SK-N-SH (cell line): ENCODE data around the gene SLC5A3. TPM values are rescaled to one million over a fixed set of nuclear protein-coding genes. Genes with fewer than 3 reads are reported as not detected.

Source experiments
- CTCF ChIA-PET: fragments of 300-600, 350-600 bp; formaldehyde crosslinking; extraction: SDS; loops from one replicate; lab custom pipeline; 2021; lab: Yijun Ruan, JAX
- POLR2A ChIA-PET: fragments of 350-600 bp; sonication (Branson Sonifier 250); formaldehyde crosslinking; extraction: SDS; loops from one replicate; lab custom pipeline; 2020; ENCODE audit warnings: antibody characterized with exemption, inconsistent platforms; lab: Yijun Ruan, JAX
- DNase-seq: peaks from one replicate; pipeline ENCODE4 v3.0.0; 2012
- H2AFZ ChIP-seq: fragments of 200-600 bp; sonication (generic); 2 replicates; pipeline ENCODE4 v1.8.1; 2016; ENCODE audit warnings: antibody characterized with exemption, mild to moderate bottlenecking, low read depth
- H3F3A ChIP-seq: fragments of 200-600 bp; sonication (generic); replicated peaks from 2 replicates; pipeline ENCODE3; 2016; ENCODE audit warnings: antibody characterized with exemption, mild to moderate bottlenecking; ENCODE audit not compliant: insufficient read depth
- H3K27ac ChIP-seq, 2 experiments: fragments of 200-500 bp in 1 of 2; fragments of 200-600 bp in 1 of 2; sonication (Bioruptor generic) in 1 of 2; sonication (generic), shearing (Covaris generic) in 1 of 2; 2 replicates each; pipeline versions ENCODE4 v1.5.1 to v1.6.1; 2014 to 2016; ENCODE audit warnings: low read depth in 2 of 2, inconsistent platforms in 1 of 2, low read length in 1 of 2, mild to moderate bottlenecking in 1 of 2, mixed read lengths in 1 of 2
- H3K27me3 ChIP-seq: fragments of 200-600 bp; sonication (generic), shearing (Covaris generic); 2 replicates; pipeline ENCODE4 v1.6.1; 2016; ENCODE audit warnings: mixed run types; ENCODE audit not compliant: insufficient read depth
- H3K36me3 ChIP-seq, 2 experiments: fragments of 200-500 bp in 1 of 2; fragments of 200-600 bp in 1 of 2; sonication (Bioruptor generic) in 1 of 2; sonication (generic) in 1 of 2; replicated peaks in 1 of 2; 2 replicates each; pipeline versions ENCODE3 to v1.5.1; 2014 to 2016; ENCODE audit warnings: low read length in 1 of 2, mild to moderate bottlenecking in 1 of 2; ENCODE audit not compliant: insufficient read depth in 2 of 2, control insufficient read depth in 1 of 2
- H3K4me1 ChIP-seq, 2 experiments: fragments of 200-500 bp in 1 of 2; fragments of 200-600 bp in 1 of 2; sonication (Bioruptor generic) in 1 of 2; sonication (generic), shearing (Covaris generic) in 1 of 2; 2 replicates each; pipeline versions ENCODE4 v1.5.1 to v1.6.1; 2014 to 2016; ENCODE audit warnings: low read depth in 1 of 2, low read length in 1 of 2, mixed run types in 1 of 2; ENCODE audit not compliant: insufficient read depth in 2 of 2, control insufficient read depth in 1 of 2
- H3K4me2 ChIP-seq: fragments of 200-600 bp; sonication (generic), shearing (Covaris generic); 2 replicates; pipeline ENCODE4 v1.6.1; 2017; ENCODE audit warnings: mixed run types
- H3K4me3 ChIP-seq, 2 experiments: fragments of 200-500 bp in 1 of 2; fragments of 200-600 bp in 1 of 2; sonication (Bioruptor generic) in 1 of 2; sonication (generic), shearing (Covaris generic) in 1 of 2; 2 replicates each; pipeline versions ENCODE4 v1.5.1 to v1.8.1; 2014 to 2016; ENCODE audit warnings: low read depth in 2 of 2, inconsistent platforms in 1 of 2, low read length in 1 of 2, mild to moderate bottlenecking in 1 of 2, mixed read lengths in 1 of 2, moderate library complexity in 1 of 2
- H3K79me2 ChIP-seq: fragments of 200-600 bp; sonication (generic); 2 replicates; pipeline ENCODE4 v1.8.1; 2017; ENCODE audit warnings: mild to moderate bottlenecking; ENCODE audit not compliant: insufficient read depth
- H3K9ac ChIP-seq: fragments of 200-600 bp; sonication (generic); 2 replicates; pipeline ENCODE4 v1.6.1; 2017; ENCODE audit warnings: mixed run types
- H3K9me2 ChIP-seq: fragments of 200-600 bp; sonication (generic); 2 replicates; pipeline ENCODE4 v1.6.1; 2017; ENCODE audit warnings: mixed run types
- H3K9me3 ChIP-seq: fragments of 200-600 bp; sonication (generic); 2 replicates; pipeline ENCODE4 v1.6.1; 2017; ENCODE audit warnings: mixed run types, mild to moderate bottlenecking, moderate library complexity
- H4K20me1 ChIP-seq: fragments of 200-600 bp; sonication (generic); 2 replicates; pipeline ENCODE4 v1.6.1; 2017; ENCODE audit warnings: mild to moderate bottlenecking, mixed run types; ENCODE audit not compliant: insufficient read depth
- ELF1 ChIP-seq: IDR thresholded peaks from 2 replicates; pipeline ENCODE4 v1.4.0; 2012
- FOXJ3 ChIP-seq: sonication (generic); formaldehyde crosslinking; IDR thresholded peaks from 2 replicates; pipeline ENCODE4 v1.5.1; 2020; ENCODE audit warnings: mild to moderate bottlenecking, missing genetic modification reagents
- JUND ChIP-seq: IDR thresholded peaks from 2 replicates; pipeline ENCODE4 v1.4.0; 2012
- MEF2A ChIP-seq: IDR thresholded peaks from 2 replicates; pipeline ENCODE4 v1.4.0; 2012; ENCODE audit warnings: low read depth, borderline replicate concordance
- NFIC ChIP-seq: IDR thresholded peaks from 2 replicates; pipeline ENCODE4 v1.4.0; 2012; ENCODE audit warnings: borderline replicate concordance
- POLR2AphosphoS5 ChIP-seq: IDR thresholded peaks from 2 replicates; pipeline ENCODE4 v1.6.1; 2012; ENCODE audit warnings: low read depth, low read length
- RAD21 ChIP-seq: IDR thresholded peaks from 2 replicates; pipeline ENCODE4 v1.6.1; 2012; ENCODE audit warnings: mild to moderate bottlenecking, low read length
- RCOR1 ChIP-seq: fragments of 150-350 bp; IDR thresholded peaks from 2 replicates; pipeline ENCODE4 v1.6.1; 2017; ENCODE audit warnings: antibody characterized with exemption, low read length
- RXRA ChIP-seq: IDR thresholded peaks from 2 replicates; pipeline ENCODE4 v1.4.0; 2012; ENCODE audit warnings: low read depth, mild to moderate bottlenecking, borderline replicate concordance
- SIN3A ChIP-seq: IDR thresholded peaks from 2 replicates; pipeline ENCODE4 v1.6.1; 2012; ENCODE audit warnings: low read depth, mild to moderate bottlenecking, low read length, moderate library complexity, borderline replicate concordance
- SMC3 ChIP-seq: IDR thresholded peaks from 2 replicates; pipeline ENCODE4 v1.6.1; 2012; ENCODE audit warnings: low read depth, low read length, improper control_type of control experiment
- TAF1 ChIP-seq: IDR thresholded peaks from 2 replicates; pipeline ENCODE4 v1.6.1; 2012; ENCODE audit warnings: low read depth, mild to moderate bottlenecking, low read length, moderate library complexity, borderline replicate concordance
- YY1 ChIP-seq: IDR thresholded peaks from 2 replicates; pipeline ENCODE4 v1.4.0; 2012; ENCODE audit warnings: low read depth, mild to moderate bottlenecking
- WGBS: methylation state at CpG from one replicate; pipeline ENCODE4 v1.1.6; 2017; ENCODE audit warnings: low lambda C conversion rate; 5-methylcytosine and 5-hydroxymethylcytosine counted together
- polyA plus RNA-seq, 3 experiments: library from polyadenylated mRNA; depleted of rRNA; stranded (reverse); fragments of >200 nt; gene quantifications; 2 replicates each; pipeline ENCODE4 v1.2.3, GENCODE V29; 2012
- TF ChIP-seq, protein P1 (sequence below): IDR thresholded peaks from 2 replicates; pipeline ENCODE4 v1.4.0; 2012; ENCODE audit warnings: low read depth, borderline replicate concordance
- TF ChIP-seq, protein P2 (sequence below): fragments of 200-600 bp; sonication (generic); IDR thresholded peaks from 2 replicates; pipeline ENCODE4 v1.6.1; 2017; ENCODE audit warnings: antibody characterized with exemption, mild to moderate bottlenecking, moderate library complexity
- TF ChIP-seq, protein P3 (sequence below): IDR thresholded peaks from 2 replicates; pipeline ENCODE4 v1.4.0; 2012; ENCODE audit warnings: low read depth, borderline replicate concordance
- TF ChIP-seq, protein P4 (sequence below): IDR thresholded peaks from 2 replicates; pipeline ENCODE4 v1.6.1; 2012; ENCODE audit warnings: mild to moderate bottlenecking, low read depth, low read length, moderate library complexity

Gene SLC5A3
- polyA plus RNA-seq, 1 of the 3 experiments (the other 2 are of a cell fraction), result 3.0 TPM

DNA sequence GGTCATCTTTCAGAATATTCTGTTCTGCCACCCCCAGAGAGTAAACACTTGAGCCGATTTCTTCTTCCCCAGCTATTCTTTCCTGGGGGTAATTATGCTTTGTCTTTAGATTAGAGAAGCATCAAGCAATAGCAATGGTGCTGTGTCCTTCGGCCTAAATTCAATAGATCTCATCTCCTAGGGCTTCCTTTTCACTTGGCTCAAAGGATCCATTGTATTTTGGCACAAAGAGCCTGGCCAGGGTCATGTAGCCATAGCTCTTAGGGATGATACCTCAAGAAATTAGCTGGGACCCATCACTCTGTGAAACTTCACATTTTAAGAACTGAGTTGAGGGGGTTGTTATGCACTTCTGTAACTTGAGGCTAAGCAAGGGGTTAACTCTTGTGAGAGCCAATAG, 27.0 kb downstream of the SLC5A3 start:
- no peak overlapping the region for H3K4me3 ChIP-seq
- no peaks in the 10 kb centered on the region for H3K27me3 ChIP-seq
- CTCF ChIA-PET, result interaction anchor here (0.9 to 2.0 kb wide), 4 partner anchors 8 to 177 kb away, joined by 3 to 11 read pairs (median 3); no protein-coding TSS in a partner anchor
- H3F3A ChIP-seq, result peaks cover 1% of the 10 kb centered on the region
- peaks cover 0 to 3% of the 10 kb centered on the region in 2 experiments; a peak in 2 of 4 replicates for H3K4me1 ChIP-seq
- DNase-seq, result no peak
- POLR2A ChIA-PET, result no interaction called here
- H3K36me3 ChIP-seq, result peaks cover 26 to 49% of the 10 kb centered on the region in 2 experiments
- 93% methylated on average over 2 of the region's 2 CpGs for WGBS
- H3K27ac ChIP-seq, result no peak overlapping the region
- TF ChIP-seq TAF1 (no peak), POLR2AphosphoS5 (no peak), MEF2A (no peak), ELF1 (no peak), FOXJ3 (CRISPR knock-in tag) (no peak), RXRA (no peak)
- TF ChIP-seq, protein P1, sequence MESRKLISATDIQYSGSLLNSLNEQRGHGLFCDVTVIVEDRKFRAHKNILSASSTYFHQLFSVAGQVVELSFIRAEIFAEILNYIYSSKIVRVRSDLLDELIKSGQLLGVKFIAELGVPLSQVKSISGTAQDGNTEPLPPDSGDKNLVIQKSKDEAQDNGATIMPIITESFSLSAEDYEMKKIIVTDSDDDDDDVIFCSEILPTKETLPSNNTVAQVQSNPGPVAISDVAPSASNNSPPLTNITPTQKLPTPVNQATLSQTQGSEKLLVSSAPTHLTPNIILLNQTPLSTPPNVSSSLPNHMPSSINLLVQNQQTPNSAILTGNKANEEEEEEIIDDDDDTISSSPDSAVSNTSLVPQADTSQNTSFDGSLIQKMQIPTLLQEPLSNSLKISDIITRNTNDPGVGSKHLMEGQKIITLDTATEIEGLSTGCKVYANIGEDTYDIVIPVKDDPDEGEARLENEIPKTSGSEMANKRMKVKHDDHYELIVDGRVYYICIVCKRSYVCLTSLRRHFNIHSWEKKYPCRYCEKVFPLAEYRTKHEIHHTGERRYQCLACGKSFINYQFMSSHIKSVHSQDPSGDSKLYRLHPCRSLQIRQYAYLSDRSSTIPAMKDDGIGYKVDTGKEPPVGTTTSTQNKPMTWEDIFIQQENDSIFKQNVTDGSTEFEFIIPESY, result no peak
- TF ChIP-seq, protein P2, sequence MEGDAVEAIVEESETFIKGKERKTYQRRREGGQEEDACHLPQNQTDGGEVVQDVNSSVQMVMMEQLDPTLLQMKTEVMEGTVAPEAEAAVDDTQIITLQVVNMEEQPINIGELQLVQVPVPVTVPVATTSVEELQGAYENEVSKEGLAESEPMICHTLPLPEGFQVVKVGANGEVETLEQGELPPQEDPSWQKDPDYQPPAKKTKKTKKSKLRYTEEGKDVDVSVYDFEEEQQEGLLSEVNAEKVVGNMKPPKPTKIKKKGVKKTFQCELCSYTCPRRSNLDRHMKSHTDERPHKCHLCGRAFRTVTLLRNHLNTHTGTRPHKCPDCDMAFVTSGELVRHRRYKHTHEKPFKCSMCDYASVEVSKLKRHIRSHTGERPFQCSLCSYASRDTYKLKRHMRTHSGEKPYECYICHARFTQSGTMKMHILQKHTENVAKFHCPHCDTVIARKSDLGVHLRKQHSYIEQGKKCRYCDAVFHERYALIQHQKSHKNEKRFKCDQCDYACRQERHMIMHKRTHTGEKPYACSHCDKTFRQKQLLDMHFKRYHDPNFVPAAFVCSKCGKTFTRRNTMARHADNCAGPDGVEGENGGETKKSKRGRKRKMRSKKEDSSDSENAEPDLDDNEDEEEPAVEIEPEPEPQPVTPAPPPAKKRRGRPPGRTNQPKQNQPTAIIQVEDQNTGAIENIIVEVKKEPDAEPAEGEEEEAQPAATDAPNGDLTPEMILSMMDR, result no peak
- no peaks in the 10 kb centered on the region for H3K9me3 ChIP-seq
- no peak overlapping the region for H2AFZ ChIP-seq
- H3K79me2 ChIP-seq, result peaks cover 94% of the 10 kb centered on the region
- peaks cover 39% of the 10 kb centered on the region for H4K20me1 ChIP-seq
- no peaks in the 10 kb centered on the region for H3K9me2 ChIP-seq
- H3K4me2 ChIP-seq, result no peak overlapping the region
- no peak overlapping the region for H3K9ac ChIP-seq

DNA sequence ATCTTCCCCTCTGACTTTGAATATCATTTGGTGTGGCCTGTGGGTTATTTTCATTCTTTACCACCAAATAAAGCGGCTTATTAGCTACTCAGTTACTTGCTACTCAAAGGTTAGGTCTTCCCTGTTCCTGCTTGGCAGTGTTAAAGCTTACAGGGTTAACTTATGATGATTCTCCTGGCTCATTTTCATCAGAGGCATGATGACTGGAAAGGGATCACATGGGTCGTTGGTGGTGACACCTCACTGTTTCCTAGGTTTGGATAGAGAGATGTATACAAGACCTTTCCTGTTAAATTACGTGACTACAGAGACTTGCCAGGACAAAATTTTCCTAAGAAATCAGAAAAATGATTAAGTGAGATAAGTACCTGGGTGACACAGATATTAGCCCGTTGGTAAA, 27.4 kb downstream of the SLC5A3 start:
- H3K79me2 ChIP-seq, result peaks cover 90% of the 10 kb centered on the region
- H3K9ac ChIP-seq, result no peak overlapping the region
- peaks cover 22 to 45% of the 10 kb centered on the region in 2 experiments for H3K36me3 ChIP-seq
- peaks cover 5% of the 10 kb centered on the region for H3F3A ChIP-seq
- H3K4me1 ChIP-seq, result peaks cover 0 to 3% of the 10 kb centered on the region in 2 experiments; a peak in 2 of 4 replicates
- H3K9me3 ChIP-seq, result no peaks in the 10 kb centered on the region
- ChIA-PET POLR2A (no interaction called here), CTCF (interaction anchor here (1.0 to 2.8 kb wide), 4 partner anchors 9 to 177 kb away, joined by 3 to 11 read pairs (median 6); no protein-coding TSS in a partner anchor)
- no peak overlapping the region for H3K27ac ChIP-seq
- H3K4me2 ChIP-seq, result no peak overlapping the region
- 80% methylated on average over 4 of the region's 4 CpGs for WGBS
- no peaks in the 10 kb centered on the region for H3K9me2 ChIP-seq
- no peak for DNase-seq
- no peak overlapping the region for H2AFZ ChIP-seq
- no peak overlapping the region for H3K4me3 ChIP-seq
- peaks cover 39% of the 10 kb centered on the region for H4K20me1 ChIP-seq
- H3K27me3 ChIP-seq, result no peaks in the 10 kb centered on the region
- TF ChIP-seq, protein P2, result no peak
- TF ChIP-seq RCOR1 (no peak), RAD21 (no peak), MEF2A (no peak), SIN3A (no peak), JUND (no peak), YY1 (no peak), ELF1 (no peak), NFIC (no peak), TAF1 (no peak), SMC3 (no peak)
- TF ChIP-seq, protein P3, sequence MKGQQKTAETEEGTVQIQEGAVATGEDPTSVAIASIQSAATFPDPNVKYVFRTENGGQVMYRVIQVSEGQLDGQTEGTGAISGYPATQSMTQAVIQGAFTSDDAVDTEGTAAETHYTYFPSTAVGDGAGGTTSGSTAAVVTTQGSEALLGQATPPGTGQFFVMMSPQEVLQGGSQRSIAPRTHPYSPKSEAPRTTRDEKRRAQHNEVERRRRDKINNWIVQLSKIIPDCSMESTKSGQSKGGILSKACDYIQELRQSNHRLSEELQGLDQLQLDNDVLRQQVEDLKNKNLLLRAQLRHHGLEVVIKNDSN, result no peak
- TF ChIP-seq, protein P4, sequence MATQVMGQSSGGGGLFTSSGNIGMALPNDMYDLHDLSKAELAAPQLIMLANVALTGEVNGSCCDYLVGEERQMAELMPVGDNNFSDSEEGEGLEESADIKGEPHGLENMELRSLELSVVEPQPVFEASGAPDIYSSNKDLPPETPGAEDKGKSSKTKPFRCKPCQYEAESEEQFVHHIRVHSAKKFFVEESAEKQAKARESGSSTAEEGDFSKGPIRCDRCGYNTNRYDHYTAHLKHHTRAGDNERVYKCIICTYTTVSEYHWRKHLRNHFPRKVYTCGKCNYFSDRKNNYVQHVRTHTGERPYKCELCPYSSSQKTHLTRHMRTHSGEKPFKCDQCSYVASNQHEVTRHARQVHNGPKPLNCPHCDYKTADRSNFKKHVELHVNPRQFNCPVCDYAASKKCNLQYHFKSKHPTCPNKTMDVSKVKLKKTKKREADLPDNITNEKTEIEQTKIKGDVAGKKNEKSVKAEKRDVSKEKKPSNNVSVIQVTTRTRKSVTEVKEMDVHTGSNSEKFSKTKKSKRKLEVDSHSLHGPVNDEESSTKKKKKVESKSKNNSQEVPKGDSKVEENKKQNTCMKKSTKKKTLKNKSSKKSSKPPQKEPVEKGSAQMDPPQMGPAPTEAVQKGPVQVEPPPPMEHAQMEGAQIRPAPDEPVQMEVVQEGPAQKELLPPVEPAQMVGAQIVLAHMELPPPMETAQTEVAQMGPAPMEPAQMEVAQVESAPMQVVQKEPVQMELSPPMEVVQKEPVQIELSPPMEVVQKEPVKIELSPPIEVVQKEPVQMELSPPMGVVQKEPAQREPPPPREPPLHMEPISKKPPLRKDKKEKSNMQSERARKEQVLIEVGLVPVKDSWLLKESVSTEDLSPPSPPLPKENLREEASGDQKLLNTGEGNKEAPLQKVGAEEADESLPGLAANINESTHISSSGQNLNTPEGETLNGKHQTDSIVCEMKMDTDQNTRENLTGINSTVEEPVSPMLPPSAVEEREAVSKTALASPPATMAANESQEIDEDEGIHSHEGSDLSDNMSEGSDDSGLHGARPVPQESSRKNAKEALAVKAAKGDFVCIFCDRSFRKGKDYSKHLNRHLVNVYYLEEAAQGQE, result no peak
